Measurements from ENCODE around the gene CNBD2.

CNBD2 gene

DNA sequence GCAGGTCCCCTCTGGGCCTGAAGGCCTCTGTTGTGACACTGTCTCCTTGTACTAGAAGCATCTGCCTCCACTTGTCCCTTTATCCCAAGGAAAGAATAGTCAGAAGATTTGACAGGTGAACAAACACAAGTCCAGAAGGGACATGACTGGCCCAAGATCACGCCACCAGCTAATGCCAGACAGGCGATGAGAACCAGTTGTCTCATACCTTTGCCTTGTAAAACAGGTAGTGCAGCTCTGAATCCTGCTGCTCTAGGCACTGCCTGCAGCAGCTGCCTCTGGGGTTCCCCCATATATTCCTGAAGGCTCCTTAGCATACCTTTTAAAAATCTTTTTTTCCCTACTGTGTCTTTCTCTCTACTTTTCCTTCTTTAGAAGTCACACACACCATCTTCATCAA, 39.1 kb upstream of the CNBD2 start:
- ATAC-seq = no peak
- TF ChIP-seq, protein P1, sequence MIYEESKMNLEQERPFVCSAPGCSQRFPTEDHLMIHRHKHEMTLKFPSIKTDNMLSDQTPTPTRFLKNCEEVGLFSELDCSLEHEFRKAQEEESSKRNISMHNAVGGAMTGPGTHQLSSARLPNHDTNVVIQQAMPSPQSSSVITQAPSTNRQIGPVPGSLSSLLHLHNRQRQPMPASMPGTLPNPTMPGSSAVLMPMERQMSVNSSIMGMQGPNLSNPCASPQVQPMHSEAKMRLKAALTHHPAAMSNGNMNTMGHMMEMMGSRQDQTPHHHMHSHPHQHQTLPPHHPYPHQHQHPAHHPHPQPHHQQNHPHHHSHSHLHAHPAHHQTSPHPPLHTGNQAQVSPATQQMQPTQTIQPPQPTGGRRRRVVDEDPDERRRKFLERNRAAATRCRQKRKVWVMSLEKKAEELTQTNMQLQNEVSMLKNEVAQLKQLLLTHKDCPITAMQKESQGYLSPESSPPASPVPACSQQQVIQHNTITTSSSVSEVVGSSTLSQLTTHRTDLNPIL (CRISPR knock-in tag; IDR thresholded peaks at IDR 0.05; ENCODE audit: low read depth) = no peak
- TF ChIP-seq BACH2 (CRISPR knock-in tag; IDR thresholded peaks at IDR 0.05; ENCODE audit: borderline replicate concordance) (no peak), TOX (CRISPR knock-in tag; IDR thresholded peaks at IDR 0.05; ENCODE audit: borderline replicate concordance) (no peak), PPARA (CRISPR knock-in tag; IDR thresholded peaks at IDR 0.05; ENCODE audit: borderline replicate concordance) (no peak), ZNF8 (CRISPR knock-in tag; IDR thresholded peaks at IDR 0.05) (no peak), SNAI2 (CRISPR knock-in tag; IDR thresholded peaks at IDR 0.05) (no peak), ZFP30 (CRISPR knock-in tag; IDR thresholded peaks at IDR 0.05) (no peak), ESRRG (CRISPR knock-in tag; IDR thresholded peaks at IDR 0.05) (no peak), ZNF565 (CRISPR knock-in tag; conservative IDR thresholded peaks at IDR 0.05; ENCODE audit: low read depth) (no peak), ZNF70 (CRISPR knock-in tag; IDR thresholded peaks at IDR 0.05) (no peak), ZC3H10 (CRISPR knock-in tag; IDR thresholded peaks at IDR 0.05) (no peak), GLIS3 (CRISPR knock-in tag; IDR thresholded peaks at IDR 0.05) (no peak), CSRNP3 (CRISPR knock-in tag; IDR thresholded peaks at IDR 0.05) (no peak)
- TF ChIP-seq, protein P2, sequence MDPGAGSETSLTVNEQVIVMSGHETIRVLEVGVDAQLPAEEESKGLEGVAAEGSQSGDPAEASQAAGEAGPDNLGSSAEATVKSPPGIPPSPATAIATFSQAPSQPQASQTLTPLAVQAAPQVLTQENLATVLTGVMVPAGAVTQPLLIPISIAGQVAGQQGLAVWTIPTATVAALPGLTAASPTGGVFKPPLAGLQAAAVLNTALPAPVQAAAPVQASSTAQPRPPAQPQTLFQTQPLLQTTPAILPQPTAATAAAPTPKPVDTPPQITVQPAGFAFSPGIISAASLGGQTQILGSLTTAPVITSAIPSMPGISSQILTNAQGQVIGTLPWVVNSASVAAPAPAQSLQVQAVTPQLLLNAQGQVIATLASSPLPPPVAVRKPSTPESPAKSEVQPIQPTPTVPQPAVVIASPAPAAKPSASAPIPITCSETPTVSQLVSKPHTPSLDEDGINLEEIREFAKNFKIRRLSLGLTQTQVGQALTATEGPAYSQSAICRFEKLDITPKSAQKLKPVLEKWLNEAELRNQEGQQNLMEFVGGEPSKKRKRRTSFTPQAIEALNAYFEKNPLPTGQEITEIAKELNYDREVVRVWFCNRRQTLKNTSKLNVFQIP (CRISPR knock-in tag; IDR thresholded peaks at IDR 0.05; ENCODE audit: borderline replicate concordance, low read depth) = no peak
- TF ChIP-seq, protein P3, sequence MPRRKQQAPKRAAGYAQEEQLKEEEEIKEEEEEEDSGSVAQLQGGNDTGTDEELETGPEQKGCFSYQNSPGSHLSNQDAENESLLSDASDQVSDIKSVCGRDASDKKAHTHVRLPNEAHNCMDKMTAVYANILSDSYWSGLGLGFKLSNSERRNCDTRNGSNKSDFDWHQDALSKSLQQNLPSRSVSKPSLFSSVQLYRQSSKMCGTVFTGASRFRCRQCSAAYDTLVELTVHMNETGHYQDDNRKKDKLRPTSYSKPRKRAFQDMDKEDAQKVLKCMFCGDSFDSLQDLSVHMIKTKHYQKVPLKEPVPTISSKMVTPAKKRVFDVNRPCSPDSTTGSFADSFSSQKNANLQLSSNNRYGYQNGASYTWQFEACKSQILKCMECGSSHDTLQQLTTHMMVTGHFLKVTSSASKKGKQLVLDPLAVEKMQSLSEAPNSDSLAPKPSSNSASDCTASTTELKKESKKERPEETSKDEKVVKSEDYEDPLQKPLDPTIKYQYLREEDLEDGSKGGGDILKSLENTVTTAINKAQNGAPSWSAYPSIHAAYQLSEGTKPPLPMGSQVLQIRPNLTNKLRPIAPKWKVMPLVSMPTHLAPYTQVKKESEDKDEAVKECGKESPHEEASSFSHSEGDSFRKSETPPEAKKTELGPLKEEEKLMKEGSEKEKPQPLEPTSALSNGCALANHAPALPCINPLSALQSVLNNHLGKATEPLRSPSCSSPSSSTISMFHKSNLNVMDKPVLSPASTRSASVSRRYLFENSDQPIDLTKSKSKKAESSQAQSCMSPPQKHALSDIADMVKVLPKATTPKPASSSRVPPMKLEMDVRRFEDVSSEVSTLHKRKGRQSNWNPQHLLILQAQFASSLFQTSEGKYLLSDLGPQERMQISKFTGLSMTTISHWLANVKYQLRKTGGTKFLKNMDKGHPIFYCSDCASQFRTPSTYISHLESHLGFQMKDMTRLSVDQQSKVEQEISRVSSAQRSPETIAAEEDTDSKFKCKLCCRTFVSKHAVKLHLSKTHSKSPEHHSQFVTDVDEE (CRISPR knock-in tag; IDR thresholded peaks at IDR 0.05) = no peak

DNA sequence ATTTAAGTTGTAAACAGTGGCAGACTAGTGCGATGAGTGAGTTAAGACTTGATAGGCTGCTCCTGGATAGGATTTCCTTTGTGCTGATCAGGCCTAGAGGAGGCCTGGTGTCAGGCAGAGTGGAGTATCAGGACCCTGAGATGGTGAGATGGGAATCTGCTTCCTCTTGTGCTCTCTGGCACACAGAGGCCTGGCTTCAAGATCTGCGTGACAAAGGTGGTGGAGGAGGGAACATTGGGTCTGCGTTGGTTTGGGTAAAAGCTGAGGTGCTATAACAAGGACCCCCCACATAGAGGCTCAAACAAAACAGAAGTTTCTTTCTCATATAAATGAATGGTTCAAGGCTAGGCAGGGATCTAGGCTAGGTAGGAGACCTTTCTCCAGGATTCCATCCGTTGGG, 34.3 kb upstream of the CNBD2 start:
- no peak for TF ChIP-seq BACH2 (CRISPR knock-in tag; IDR thresholded peaks at IDR 0.05; ENCODE audit: borderline replicate concordance)
- TF ChIP-seq, protein P2 (CRISPR knock-in tag; IDR thresholded peaks at IDR 0.05; ENCODE audit: borderline replicate concordance, low read depth) = no peak
- TF ChIP-seq CSRNP3 (CRISPR knock-in tag; IDR thresholded peaks at IDR 0.05) = no peak
- no peak for TF ChIP-seq PPARA (CRISPR knock-in tag; IDR thresholded peaks at IDR 0.05; ENCODE audit: borderline replicate concordance)
- no peak for TF ChIP-seq TOX (CRISPR knock-in tag; IDR thresholded peaks at IDR 0.05; ENCODE audit: borderline replicate concordance)
- no peak for TF ChIP-seq ZC3H10 (CRISPR knock-in tag; IDR thresholded peaks at IDR 0.05)
- no peak for TF ChIP-seq GLIS3 (CRISPR knock-in tag; IDR thresholded peaks at IDR 0.05)
- TF ChIP-seq RARB (CRISPR knock-in tag; IDR thresholded peaks at IDR 0.05) = no peak
- no peak for ATAC-seq

DNA sequence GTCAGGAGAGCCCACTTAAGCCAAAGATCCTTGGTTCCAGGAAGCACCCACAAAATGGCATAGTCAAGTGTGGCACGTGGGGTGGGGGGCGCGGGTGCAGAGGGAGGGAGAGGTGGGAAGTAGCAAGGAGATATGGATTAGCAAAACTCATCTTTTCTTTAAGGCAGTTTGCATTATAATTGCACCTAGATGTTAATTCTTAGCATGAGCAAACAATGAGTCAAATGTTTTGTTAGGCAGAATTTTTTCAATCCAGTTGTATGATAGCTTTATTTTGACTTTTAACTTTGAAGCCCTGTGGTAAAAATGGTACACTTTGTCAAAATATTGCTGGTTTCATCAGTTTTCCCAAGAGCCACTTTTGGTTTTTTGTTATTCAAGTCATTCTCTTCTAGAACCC, 29.1 kb upstream of the CNBD2 start:
- no peak for ATAC-seq
- TF ChIP-seq, protein P3 (CRISPR knock-in tag; IDR thresholded peaks at IDR 0.05) = no peak
- TF ChIP-seq ISL1 (CRISPR knock-in tag; IDR thresholded peaks at IDR 0.05) = no peak
- no peak for TF ChIP-seq ZC3H10 (CRISPR knock-in tag; IDR thresholded peaks at IDR 0.05)
- TF ChIP-seq TOX (CRISPR knock-in tag; IDR thresholded peaks at IDR 0.05; ENCODE audit: borderline replicate concordance) = no peak
- TF ChIP-seq ZNF8 (CRISPR knock-in tag; IDR thresholded peaks at IDR 0.05) = no peak
- no peak for TF ChIP-seq BACH2 (CRISPR knock-in tag; IDR thresholded peaks at IDR 0.05; ENCODE audit: borderline replicate concordance)
- no peak for TF ChIP-seq CSDC2 (CRISPR knock-in tag; IDR thresholded peaks at IDR 0.05)
- TF ChIP-seq GLIS3 (CRISPR knock-in tag; IDR thresholded peaks at IDR 0.05) = no peak
- TF ChIP-seq, protein P1 (CRISPR knock-in tag; IDR thresholded peaks at IDR 0.05; ENCODE audit: low read depth) = no peak
- TF ChIP-seq RARB (CRISPR knock-in tag; IDR thresholded peaks at IDR 0.05) = no peak
- no peak for TF ChIP-seq PPARA (CRISPR knock-in tag; IDR thresholded peaks at IDR 0.05; ENCODE audit: borderline replicate concordance)
- no peak for TF ChIP-seq TCF4 (CRISPR knock-in tag; IDR thresholded peaks at IDR 0.05; ENCODE audit: borderline replicate concordance)
- no peak for TF ChIP-seq ZNF565 (CRISPR knock-in tag; conservative IDR thresholded peaks at IDR 0.05; ENCODE audit: low read depth)
- no peak for TF ChIP-seq ZFP30 (CRISPR knock-in tag; IDR thresholded peaks at IDR 0.05)
- TF ChIP-seq SNAI2 (CRISPR knock-in tag; IDR thresholded peaks at IDR 0.05) = no peak

Measured in SK-N-SH treated with all-trans-retinoic acid at 6 μM for 48 hours (cell line).